ENCODE measurements around the gene MBP. TPM values are rescaled to one million over a fixed set of nuclear protein-coding genes. Genes with fewer than 3 reads are reported as not detected.

Gene MBP
- total RNA-seq, 4 donors from 2014 or later, result 28.6 to 55.0 (median 50.4) TPM

- TF ChIP-seq CTCF (IDR thresholded peaks at IDR 0.05 in 4 of 5, conservative IDR thresholded peaks at IDR 0.05 in 1 of 5), result no peak
- no peak for TF ChIP-seq POLR2A (IDR thresholded peaks at IDR 0.05)
- intact Hi-C loops (cut with DNase I; ENCODE audit: low total_unique reads), result loop anchor here (2.0 kb wide), 1 partner anchor 14 kb away; no protein-coding TSS in a partner anchor
- H3K36me3 ChIP-seq, result peaks cover 0 to 19% of the 10 kb centered on the region in 2 donors
Measured at GRCh38 chr18:76958692-76959341, 173.8 kb downstream of the MBP start.

GRCh38 chr18:76957384-76958355 lies 174.9 kb downstream of the MBP start:
- DNase-seq (no peak), ATAC-seq (no peak)
- Histone ChIP-seq H3K9me3 (no peaks in the 10 kb centered on the region), H3K4me1 (no peaks in the 10 kb centered on the region), H3K27me3 (no peaks in the 10 kb centered on the region), H3K36me3 (peaks cover 0 to 18% of the 10 kb centered on the region in 2 donors), H3K4me3 (no peak overlapping the region), H3K27ac (no peak overlapping the region)
- in situ Hi-C loops (cut with MboI; ENCODE audit: low sequenced_read_pairs in 4 of 4) (no loop called here), intact Hi-C loops (cut with DNase I; ENCODE audit: low total_unique reads) (loop anchor here (2.0 kb wide), 1 partner anchor 15 kb away; no protein-coding TSS in a partner anchor)
- no peak for TF ChIP-seq POLR2A (IDR thresholded peaks at IDR 0.05)
- TF ChIP-seq CTCF (IDR thresholded peaks at IDR 0.05 in 4 of 5, conservative IDR thresholded peaks at IDR 0.05 in 1 of 5), result no peak

More at GRCh38 chr18:76958692-76959341, 173.8 kb downstream of the MBP start:
- Histone ChIP-seq H3K4me1 (no peaks in the 10 kb centered on the region), H3K27me3 (no peaks in the 10 kb centered on the region), H3K27ac (no peak overlapping the region), H3K9me3 (no peaks in the 10 kb centered on the region), H3K4me3 (no peak overlapping the region)
- ATAC-seq (no peak), DNase-seq (no peak)
- in situ Hi-C loops (cut with MboI; ENCODE audit: low sequenced_read_pairs in 4 of 4), result no loop called here

- Histone ChIP-seq H3K4me1 (no peaks in the 10 kb centered on the region), H3K27ac (no peak overlapping the region), H3K4me3 (no peak overlapping the region), H3K36me3 (peaks cover 0 to 21% of the 10 kb centered on the region in 2 donors), H3K9me3 (no peaks in the 10 kb centered on the region), H3K27me3 (no peaks in the 10 kb centered on the region)
- DNase-seq (no peak), ATAC-seq (no peak)
- intact Hi-C loops (cut with DNase I; ENCODE audit: low total_unique reads), result no loop called here
- TF ChIP-seq CTCF (IDR thresholded peaks at IDR 0.05 in 4 of 5, conservative IDR thresholded peaks at IDR 0.05 in 1 of 5) (no peak), POLR2A (IDR thresholded peaks at IDR 0.05) (no peak)
- in situ Hi-C loops (cut with MboI; ENCODE audit: low sequenced_read_pairs in 4 of 4), result no loop called here
Measured at GRCh38 chr18:76956648-76957047, 175.9 kb downstream of the MBP start.

- Histone ChIP-seq H3K27me3 (no peaks in the 10 kb centered on the region), H3K9me3 (no peaks in the 10 kb centered on the region), H3K36me3 (peaks cover 0 to 11% of the 10 kb centered on the region in 2 donors), H3K4me3 (no peak overlapping the region), H3K4me1 (no peaks in the 10 kb centered on the region), H3K27ac (no peak overlapping the region)
- no peak for DNase-seq
- intact Hi-C loops (cut with DNase I; ENCODE audit: low total_unique reads) (no loop called here), in situ Hi-C loops (cut with MboI; ENCODE audit: low sequenced_read_pairs in 4 of 4) (no loop called here)
- TF ChIP-seq POLR2A (IDR thresholded peaks at IDR 0.05) (no peak), CTCF (IDR thresholded peaks at IDR 0.05 in 4 of 5, conservative IDR thresholded peaks at IDR 0.05 in 1 of 5) (no peak)
- ATAC-seq, result no peak
Measured at GRCh38 chr18:76955524-76956170, 176.9 kb downstream of the MBP start.

Measured in gastrocnemius medialis (tissue), 4 donors.